ENCODE results near the gene MYH14.

GRCh38 chr19:50244695-50245094 is 41.3 kb downstream of the MYH14 start:
- TF ChIP-seq POLR2A (conservative IDR thresholded peaks at IDR 0.05) (no peak), SMC3 (conservative IDR thresholded peaks at IDR 0.05; ENCODE audit: insufficient read depth, low read depth, low read length) (no peak)

Data from K562 (cell line).